GM21515 (cell line): ENCODE results near the gene MUL1.

Source experiments
- ATAC-seq: cut with Tn5 transposase; IDR thresholded peaks from one replicate; pipeline ENCODE4 v1.9.1; 2021; ENCODE audit not compliant: unreplicated experiment

MUL1 gene

GRCh38 chr1:20472121-20472520 lies 35.8 kb downstream of the MUL1 start:
- ATAC-seq = no peak

GRCh38 chr1:20470194-20470593 lies 37.8 kb downstream of the MUL1 start:
- ATAC-seq = no peak

GRCh38 chr1:20469406-20470076 lies 38.4 kb downstream of the MUL1 start:
- no peak for ATAC-seq

- ATAC-seq = no peak
Measured at GRCh38 chr1:20466273-20466672, 41.7 kb downstream of the MUL1 start.

GRCh38 chr1:20465187-20465586 lies 42.8 kb downstream of the MUL1 start:
- ATAC-seq = no peak

- ATAC-seq = no peak
Measured at GRCh38 chr1:20463502-20463901, 44.4 kb downstream of the MUL1 start.

- ATAC-seq = no peak
Measured at GRCh38 chr1:20462397-20462796, 45.6 kb downstream of the MUL1 start.

GRCh38 chr1:20458717-20459116 lies 49.2 kb downstream of the MUL1 start:
- no peak for ATAC-seq

GRCh38 chr1:20454004-20454403 lies 53.9 kb downstream of the MUL1 start:
- no peak for ATAC-seq

- ATAC-seq = no peak
Measured at GRCh38 chr1:20449735-20450311, 58.1 kb downstream of the MUL1 start.
